Stimulated activated CD4-positive, alpha-beta T cell treated with anti-CD3 and anti-CD28 coated beads, Interleukin-12 subunit alpha, Interleukin-12 subunit beta, amount 100 ng/mL, for 48 hours (primary cell): ENCODE data around the gene RAB27B.

Experiments
- DNase-seq, 3 donors: peaks; one replicate each; pipeline ENCODE4 v3.0.0-alpha.2; 2020; ENCODE audit warnings: low read depth in 2 of 3, low spot score in 1 of 3

The RAB27B gene

DNA sequence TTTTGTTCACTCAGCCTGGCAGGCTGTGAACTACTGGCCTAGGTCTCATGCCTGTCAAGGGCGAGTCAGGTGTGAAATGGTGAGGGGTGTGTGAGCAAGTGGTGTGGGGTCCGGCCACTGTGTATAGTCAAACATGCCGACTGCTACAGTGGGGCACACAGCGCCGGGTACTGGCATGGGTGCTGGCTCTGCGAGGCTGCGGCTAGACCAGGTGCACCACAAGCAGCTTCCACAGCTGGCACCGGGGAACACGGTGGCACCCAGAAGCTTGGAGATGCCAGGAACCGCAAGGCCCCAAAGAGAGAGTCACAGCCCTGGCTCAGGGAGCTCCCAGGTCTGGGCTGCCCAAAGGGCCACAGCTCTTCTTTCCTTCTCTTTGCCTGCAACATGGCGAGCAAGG, 81.3 kb downstream of the RAB27B start:
- no peak for DNase-seq

DNA sequence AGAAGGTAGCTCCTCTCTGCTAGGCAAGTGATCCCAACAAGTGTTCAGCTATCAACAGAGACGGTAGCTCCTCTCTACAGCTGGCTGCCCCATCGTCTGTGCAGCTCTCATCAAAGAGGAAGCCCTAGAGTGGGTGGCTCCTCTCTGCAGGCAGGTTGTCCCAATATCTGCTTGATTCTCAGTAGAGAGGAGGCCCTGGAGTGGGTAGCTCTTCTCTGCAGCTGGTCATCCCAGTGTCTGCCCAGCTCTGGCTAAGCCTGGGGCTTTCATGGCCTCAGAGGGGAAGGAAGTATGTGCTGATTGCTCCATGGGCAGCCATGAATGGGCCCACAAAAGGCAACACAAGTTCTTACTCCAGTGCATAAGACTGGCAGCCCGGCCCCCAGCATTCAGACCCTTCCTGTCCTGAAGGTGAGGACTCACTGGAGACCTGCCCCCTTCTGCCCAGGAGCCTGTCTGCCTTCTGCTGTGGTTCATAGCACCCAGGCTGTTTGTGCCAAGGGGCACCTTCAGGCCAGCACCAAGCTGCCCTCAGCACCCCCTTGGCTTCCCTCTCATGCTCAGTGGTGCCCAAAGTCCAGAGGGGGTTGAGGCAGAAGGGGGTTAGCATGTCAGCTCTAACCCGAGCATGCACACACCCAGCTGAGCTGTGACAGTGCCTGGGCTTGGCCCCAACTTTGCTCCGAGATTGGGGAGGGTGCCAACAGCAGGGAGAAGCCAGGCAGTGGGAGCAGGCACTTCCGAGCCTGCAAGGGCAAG, 82.1 kb downstream of the RAB27B start:
- DNase-seq: no peak

DNA sequence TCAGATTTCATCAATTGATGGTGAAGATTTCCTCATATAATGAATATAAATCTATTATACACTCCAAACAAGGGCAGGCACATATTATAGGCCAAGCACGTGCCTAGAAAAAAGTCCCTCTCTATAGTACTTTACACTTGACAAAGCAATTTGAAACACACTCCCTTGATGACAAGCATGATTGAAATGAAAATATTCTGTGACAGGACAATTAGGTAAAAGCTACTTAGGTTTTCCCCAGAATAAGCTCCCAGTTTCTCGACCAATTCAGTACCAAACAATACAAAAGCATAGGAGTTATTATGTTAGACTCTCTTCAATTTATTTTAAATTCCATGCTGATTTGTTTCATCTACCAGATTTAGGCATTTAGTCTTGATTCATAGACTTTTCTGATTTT, 83.3 kb downstream of the RAB27B start:
- DNase-seq: no peak

GRCh38 chr18:54914816-54915215, 86.5 kb downstream of the RAB27B start:
- no peak for DNase-seq

- DNase-seq: no peak
These were observed 88.2 kb downstream of the RAB27B start for GRCh38 chr18:54916507-54916906.

- no peak for DNase-seq
These were observed 89.8 kb downstream of the RAB27B start for GRCh38 chr18:54918060-54918459.

DNA sequence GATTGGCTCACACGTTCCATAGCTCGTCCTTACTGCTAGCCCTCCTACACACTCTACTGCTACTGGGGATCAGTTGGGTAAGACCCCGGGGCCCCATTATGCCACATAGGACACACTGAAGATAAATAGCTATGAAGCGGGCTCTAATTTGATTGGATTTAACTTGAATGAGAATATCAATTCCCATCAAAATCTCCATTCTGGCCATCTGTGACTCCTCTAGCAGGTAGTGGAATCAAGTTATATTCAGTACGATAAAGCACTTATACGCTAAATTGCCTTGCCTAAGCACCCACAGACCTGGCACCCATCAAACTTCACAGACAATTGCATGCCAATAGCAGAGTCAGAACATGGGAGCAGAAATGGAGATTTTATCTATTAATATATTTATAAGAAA, 91.1 kb downstream of the RAB27B start:
- DNase-seq: no peak

DNA sequence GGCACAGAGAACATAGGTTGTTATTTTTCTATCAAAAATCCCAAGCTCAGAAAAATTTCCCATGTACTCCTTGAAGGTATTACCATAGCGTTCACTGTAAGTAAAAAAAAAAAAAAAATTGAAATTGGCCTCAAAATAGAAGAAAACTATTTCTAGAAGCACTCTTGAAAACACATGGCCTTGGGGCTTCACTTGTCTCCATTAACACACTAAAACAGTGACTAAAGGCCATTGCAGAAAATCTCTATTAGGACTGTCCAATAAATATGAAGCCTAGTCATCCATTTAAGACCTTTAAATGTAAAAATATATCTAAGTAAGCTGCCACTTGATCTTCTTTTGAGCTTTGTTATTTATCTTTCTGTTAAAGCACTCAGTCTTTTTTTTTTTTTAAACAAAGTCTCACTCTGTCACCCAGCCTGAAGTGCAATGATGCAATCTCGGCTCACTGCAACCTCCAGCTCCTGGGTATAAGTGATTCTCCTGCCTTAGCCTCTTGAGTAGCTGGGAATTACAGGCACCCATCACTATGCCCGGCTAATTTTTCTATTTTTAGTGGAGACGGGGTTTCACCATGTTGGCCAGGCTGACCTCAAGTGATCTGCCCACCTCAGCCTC, 95.2 kb downstream of the RAB27B start:
- no peak for DNase-seq

- no peak for DNase-seq
These were observed 96.7 kb downstream of the RAB27B start for GRCh38 chr18:54924948-54925347.

DNA sequence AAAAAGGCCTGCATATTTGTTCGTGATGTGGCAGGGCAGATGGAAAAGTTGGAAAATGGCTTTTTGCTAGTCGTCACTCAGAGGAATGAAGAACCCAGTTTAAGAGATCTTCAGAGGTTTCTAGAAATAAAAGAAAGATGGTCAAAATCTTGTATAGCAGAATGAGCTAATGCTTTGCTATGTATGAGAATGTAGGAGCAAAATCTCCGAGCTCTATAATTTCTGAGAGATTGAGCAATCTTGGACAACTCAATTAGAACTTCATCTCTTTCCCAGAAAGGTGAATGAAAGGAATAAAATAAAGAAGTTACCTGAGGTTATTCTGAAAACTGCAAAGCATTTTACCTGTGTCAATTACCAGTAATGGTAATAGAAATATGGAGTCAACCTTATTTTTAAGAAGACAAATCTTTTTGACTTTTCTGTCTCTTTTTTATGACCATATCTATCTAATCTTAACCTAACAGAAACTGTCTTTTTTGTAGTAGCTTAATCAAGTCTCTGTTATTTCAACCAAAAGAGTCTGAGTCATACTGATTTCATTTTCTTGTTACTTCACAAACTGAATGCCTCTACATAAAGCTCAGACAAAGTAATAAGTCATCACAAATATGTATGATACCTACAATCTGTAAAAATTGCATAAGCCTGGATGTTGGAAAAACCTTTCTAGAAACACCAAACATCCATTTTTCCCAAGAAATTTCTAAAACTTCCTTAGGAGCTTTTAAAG, 98.5 kb downstream of the RAB27B start:
- DNase-seq: no peak

GRCh38 chr18:54928236-54928635, 100.0 kb downstream of the RAB27B start:
- no peak for DNase-seq

DNA sequence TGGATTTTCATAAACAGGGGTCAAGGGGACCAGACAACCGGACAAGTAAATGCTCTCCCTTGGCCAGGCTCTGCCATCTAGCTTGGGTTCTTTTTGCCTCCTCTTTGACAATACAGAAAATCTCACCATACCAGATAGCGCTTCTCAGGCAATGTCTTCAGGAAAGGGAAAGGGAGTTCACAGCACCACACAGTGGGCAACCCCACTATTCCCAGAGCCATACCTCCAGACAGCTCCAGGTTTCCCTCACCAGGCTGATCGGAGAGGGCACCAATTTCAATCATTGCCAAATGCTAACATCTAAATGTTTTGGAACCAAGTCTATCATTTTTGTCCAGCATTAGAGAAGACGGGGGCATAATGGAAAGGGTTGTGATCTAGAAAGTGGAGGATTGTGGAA, 102.9 kb downstream of the RAB27B start:
- no peak for DNase-seq

DNA sequence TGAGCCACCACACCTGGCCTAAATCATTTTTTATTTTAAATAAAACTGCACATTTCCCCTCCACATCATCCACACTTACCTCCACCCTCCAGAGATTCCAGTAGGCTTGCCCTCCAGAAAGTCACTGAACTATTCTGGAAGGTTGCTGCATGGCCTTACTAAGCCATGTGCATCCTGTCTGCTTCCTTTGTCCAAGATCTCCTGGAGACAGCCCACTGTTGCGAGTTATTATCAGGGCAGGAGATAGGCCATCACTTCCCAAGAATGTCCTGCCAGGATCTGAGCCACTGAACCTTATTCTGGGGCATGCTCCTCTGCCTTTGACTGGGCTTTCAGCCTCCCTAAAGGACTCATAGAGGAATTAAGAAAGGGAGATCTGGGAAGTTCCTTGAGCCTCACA, 104.2 kb downstream of the RAB27B start:
- no peak for DNase-seq

GRCh38 chr18:54938506-54938905, 110.2 kb downstream of the RAB27B start:
- DNase-seq: no peak

- DNase-seq: no peak
These were observed 111.2 kb downstream of the RAB27B start for GRCh38 chr18:54939361-54939917.

GRCh38 chr18:54942144-54942543, 113.9 kb downstream of the RAB27B start:
- no peak for DNase-seq

DNA sequence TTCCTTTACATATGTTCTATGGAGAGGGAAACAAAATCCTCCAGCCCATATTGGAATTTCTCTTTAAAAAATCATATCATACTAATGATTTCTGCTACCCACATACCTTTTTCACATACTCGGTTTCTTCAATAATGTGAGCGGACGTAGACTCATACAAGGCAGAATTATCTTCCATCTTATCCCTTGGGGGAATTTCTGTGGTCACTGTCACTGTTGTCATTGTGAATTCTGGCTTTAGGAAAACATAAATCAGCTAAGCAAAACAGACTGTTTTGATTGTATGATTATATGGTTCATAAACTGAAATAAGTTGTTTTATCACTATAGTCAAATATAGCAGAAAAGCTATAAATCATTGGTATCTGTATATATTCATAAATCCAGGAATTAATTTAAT, 114.3 kb downstream of the RAB27B start:
- no peak for DNase-seq
